ENCODE results near the gene NACC2. TPM values are rescaled to one million over a fixed set of nuclear protein-coding genes. Genes with fewer than 3 reads are reported as not detected.
A peak's percentile ranks its signal among the peaks of the same experiment; 100 is the strongest.

The NACC2 gene
- polyA plus RNA-seq, 1 donor (not counting 4 experiments of a cell fraction or from before 2014, with no cell fraction given): 4.6 TPM

DNA sequence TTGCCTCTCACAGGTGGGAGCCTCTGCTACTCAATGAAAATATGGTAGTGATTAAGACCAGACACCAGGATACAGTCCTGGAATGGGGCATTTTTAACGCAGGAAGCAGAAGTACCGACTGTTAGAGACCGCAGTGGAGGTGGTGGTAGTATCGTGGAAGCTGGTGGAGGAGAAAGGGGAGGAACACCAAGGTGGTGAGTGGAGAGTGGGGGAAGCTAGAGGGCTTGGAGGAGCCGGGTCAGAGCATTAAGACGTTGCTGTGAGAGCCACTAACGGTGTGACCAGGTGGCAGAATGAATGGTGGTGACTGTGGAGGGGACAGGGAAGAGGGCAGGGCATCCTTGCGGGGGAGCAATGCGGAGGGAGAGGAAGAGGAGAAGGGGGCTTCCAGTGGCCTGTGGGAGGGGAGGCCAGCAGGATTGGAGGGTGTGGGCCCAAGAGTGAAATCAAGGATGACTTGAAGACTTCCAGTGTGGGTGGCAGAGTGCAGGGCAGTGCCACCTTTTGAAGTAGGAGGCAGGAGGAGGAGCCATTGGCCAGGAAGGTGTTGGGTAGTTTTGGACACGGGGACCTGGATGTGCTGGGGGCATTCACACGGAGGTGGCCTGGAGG is 132.3 kb downstream of the NACC2 start:
- Histone ChIP-seq H3K9me3 (ENCODE audit: control insufficient read depth, low read depth, low read length) (no peaks in the 10 kb centered on the region), H3K27me3 (ENCODE audit: control insufficient read depth, extremely low read depth, insufficient read depth, low read length) (peaks cover 3% of the 10 kb centered on the region), H4K20me1 (ENCODE audit: control insufficient read depth, extremely low read depth, insufficient read depth, low read length) (no peaks in the 10 kb centered on the region), H3K79me2 (ENCODE audit: control insufficient read depth, insufficient read depth, low read length) (peaks cover 27% of the 10 kb centered on the region), H3K4me3 (ENCODE audit: control insufficient read depth in 2 of 3, extremely low read depth in 1 of 3, insufficient read depth in 2 of 3, low read depth in 1 of 3, low read length in 3 of 3) (no peak overlapping the region), H3K27ac (ENCODE audit: control insufficient read depth, insufficient read depth, low read length) (no peak overlapping the region), H3K4me2 (ENCODE audit: control insufficient read depth, extremely low read depth, insufficient read depth, low read depth, low read length) (no peak overlapping the region), H3K9me1 (ENCODE audit: control insufficient read depth, extremely low read depth, insufficient read depth, low read length) (no peaks in the 10 kb centered on the region), H2AFZ (ENCODE audit: control insufficient read depth, low read length) (no peak overlapping the region), H3K9ac (ENCODE audit: control insufficient read depth, extremely low read depth, insufficient read depth, low read length) (no peak overlapping the region), H3K36me3 (ENCODE audit: control insufficient read depth in 2 of 2, extremely low read depth in 1 of 2, insufficient read depth in 2 of 2, low read length in 2 of 2) (peaks cover 0 to 3% of the 10 kb centered on the region in 2 experiments), H3K4me1 (ENCODE audit: control insufficient read depth, extremely low read depth, insufficient read depth, low read length) (peaks cover 15% of the 10 kb centered on the region)
- dilution Hi-C loops (cut with MboI; ENCODE audit: extremely low pct_ligation_motif_present, low sequenced_read_pairs): no loop called here
- DNase-seq (ENCODE audit: low read depth, low spot score) (no peak), FAIRE-seq (no peak)
- TF ChIP-seq, protein P1, sequence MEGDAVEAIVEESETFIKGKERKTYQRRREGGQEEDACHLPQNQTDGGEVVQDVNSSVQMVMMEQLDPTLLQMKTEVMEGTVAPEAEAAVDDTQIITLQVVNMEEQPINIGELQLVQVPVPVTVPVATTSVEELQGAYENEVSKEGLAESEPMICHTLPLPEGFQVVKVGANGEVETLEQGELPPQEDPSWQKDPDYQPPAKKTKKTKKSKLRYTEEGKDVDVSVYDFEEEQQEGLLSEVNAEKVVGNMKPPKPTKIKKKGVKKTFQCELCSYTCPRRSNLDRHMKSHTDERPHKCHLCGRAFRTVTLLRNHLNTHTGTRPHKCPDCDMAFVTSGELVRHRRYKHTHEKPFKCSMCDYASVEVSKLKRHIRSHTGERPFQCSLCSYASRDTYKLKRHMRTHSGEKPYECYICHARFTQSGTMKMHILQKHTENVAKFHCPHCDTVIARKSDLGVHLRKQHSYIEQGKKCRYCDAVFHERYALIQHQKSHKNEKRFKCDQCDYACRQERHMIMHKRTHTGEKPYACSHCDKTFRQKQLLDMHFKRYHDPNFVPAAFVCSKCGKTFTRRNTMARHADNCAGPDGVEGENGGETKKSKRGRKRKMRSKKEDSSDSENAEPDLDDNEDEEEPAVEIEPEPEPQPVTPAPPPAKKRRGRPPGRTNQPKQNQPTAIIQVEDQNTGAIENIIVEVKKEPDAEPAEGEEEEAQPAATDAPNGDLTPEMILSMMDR (optimal IDR thresholded peaks at IDR 0.05 in 1 of 3, IDR thresholded peaks at IDR 0.05 in 1 of 3, conservative IDR thresholded peaks at IDR 0.05 in 1 of 3; ENCODE audit: extremely low read depth in 1 of 3, insufficient read depth in 2 of 3, low read length in 3 of 3): no peak
- no peak for TF ChIP-seq EZH2 (IDR thresholded peaks at IDR 0.05; ENCODE audit: low read length)

DNA sequence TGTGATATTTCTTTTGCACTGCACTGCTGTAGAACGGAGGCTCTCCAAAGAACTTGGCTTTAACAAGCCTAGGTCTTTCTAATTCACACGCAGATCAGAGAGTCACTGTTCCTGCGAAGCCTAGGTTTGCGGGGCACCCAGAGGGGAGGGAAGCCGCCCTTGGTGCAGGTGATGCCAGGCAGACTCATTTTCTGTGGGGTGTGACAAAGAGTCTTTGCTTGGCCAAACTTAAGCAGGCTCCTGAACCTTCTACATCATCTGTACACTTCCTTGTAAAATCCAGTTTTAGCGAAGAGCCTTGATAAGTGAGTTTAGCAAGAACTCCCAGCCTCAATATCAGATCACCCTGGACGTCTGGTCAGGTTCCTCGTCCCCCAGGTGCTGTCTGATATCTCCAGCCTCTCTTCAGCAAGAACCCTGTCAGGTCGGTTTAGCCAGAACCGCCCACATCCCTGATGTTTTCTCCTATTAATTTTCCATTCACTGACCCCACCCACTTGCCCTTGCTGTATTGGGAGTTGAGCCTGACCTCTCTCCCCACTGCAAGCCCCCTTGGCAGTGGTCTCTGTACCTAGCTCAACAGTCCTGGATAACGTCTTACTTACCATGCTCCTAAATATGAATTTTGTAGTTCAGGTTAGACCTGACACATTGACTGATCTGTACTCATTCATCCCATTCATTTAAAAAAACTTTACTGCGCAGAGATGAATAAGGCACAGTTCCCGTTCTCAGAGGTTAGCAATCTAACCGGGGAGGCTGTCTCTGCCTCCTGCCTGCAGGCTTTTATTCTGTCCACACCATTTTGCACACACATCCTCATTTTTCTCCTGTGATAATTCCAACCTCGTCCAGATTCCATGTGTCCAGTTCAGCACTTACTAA is 133.0 kb downstream of the NACC2 start:
- Histone ChIP-seq H3K4me2 (ENCODE audit: control insufficient read depth, extremely low read depth, insufficient read depth, low read depth, low read length) (peak overlapping the region; percentile 82), H3K4me1 (ENCODE audit: control insufficient read depth, extremely low read depth, insufficient read depth, low read length) (peaks cover 15% of the 10 kb centered on the region), H3K27me3 (ENCODE audit: control insufficient read depth, extremely low read depth, insufficient read depth, low read length) (peaks cover 3% of the 10 kb centered on the region), H2AFZ (ENCODE audit: control insufficient read depth, low read length) (peak overlapping the region; percentile 66), H3K27ac (ENCODE audit: control insufficient read depth, insufficient read depth, low read length) (no peak overlapping the region), H3K4me3 (ENCODE audit: control insufficient read depth in 2 of 3, extremely low read depth in 1 of 3, insufficient read depth in 2 of 3, low read depth in 1 of 3, low read length in 3 of 3) (peak overlapping the region in 2 of 3 experiments; percentile 6 to 14), H3K36me3 (ENCODE audit: control insufficient read depth in 2 of 2, extremely low read depth in 1 of 2, insufficient read depth in 2 of 2, low read length in 2 of 2) (peaks cover 0 to 3% of the 10 kb centered on the region in 2 experiments), H3K79me2 (ENCODE audit: control insufficient read depth, insufficient read depth, low read length) (peaks cover 34% of the 10 kb centered on the region), H4K20me1 (ENCODE audit: control insufficient read depth, extremely low read depth, insufficient read depth, low read length) (peaks cover 3% of the 10 kb centered on the region), H3K9me3 (ENCODE audit: control insufficient read depth, low read depth, low read length) (no peaks in the 10 kb centered on the region), H3K9me1 (ENCODE audit: control insufficient read depth, extremely low read depth, insufficient read depth, low read length) (no peaks in the 10 kb centered on the region), H3K9ac (ENCODE audit: control insufficient read depth, extremely low read depth, insufficient read depth, low read length) (no peak overlapping the region)
- FAIRE-seq (no peak), DNase-seq (ENCODE audit: low read depth, low spot score) (no peak)
- TF ChIP-seq EZH2 (IDR thresholded peaks at IDR 0.05; ENCODE audit: low read length): no peak
- TF ChIP-seq, protein P1 (optimal IDR thresholded peaks at IDR 0.05 in 1 of 3, IDR thresholded peaks at IDR 0.05 in 1 of 3, conservative IDR thresholded peaks at IDR 0.05 in 1 of 3; ENCODE audit: extremely low read depth in 1 of 3, insufficient read depth in 2 of 3, low read length in 3 of 3): no peak
- dilution Hi-C loops (cut with MboI; ENCODE audit: extremely low pct_ligation_motif_present, low sequenced_read_pairs): no loop called here
